ENCODE results near the gene CBFA2T3.

CBFA2T3 gene

DNA sequence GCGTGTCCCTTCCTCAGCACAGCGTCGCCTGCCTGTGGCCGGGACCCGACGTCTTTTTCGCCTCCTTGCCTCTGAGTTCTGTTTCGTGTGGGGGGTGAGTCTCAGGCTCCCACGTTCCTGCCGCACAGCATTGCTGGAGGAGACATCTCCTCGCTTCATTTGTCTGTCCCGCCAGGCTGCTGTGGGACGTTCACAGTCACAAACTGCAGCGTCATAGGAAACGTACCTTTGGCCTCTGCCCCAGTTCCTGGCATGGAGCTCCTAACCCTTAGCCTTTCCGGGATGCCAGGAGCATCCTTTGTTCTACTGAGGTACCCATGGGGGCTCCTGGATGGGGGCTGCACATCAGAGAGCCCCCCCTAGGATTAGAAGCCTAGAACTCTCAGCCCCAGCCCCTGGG, 18.2 kb upstream of the CBFA2T3 start:
- no peak for DNase-seq

DNA sequence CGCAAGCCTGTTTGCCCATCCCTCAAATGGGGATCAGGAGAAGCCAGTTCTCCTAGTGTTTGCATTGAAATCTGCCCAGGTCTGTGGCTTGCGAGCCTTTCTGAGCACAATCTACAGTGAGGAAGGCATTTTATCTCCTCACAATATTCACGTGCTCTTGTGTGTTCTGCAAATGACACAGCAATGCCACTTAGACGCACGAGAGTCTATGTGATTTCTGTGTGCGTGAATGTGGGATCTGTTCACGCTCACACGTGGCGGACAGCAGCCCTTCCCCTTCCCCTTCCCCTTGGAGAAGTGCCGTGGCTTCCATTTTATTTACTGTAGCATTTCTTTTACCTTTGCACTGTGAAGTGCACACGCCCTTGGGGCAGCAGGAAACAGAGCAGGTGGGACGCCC, 17.7 kb upstream of the CBFA2T3 start:
- DNase-seq, result no peak

DNA sequence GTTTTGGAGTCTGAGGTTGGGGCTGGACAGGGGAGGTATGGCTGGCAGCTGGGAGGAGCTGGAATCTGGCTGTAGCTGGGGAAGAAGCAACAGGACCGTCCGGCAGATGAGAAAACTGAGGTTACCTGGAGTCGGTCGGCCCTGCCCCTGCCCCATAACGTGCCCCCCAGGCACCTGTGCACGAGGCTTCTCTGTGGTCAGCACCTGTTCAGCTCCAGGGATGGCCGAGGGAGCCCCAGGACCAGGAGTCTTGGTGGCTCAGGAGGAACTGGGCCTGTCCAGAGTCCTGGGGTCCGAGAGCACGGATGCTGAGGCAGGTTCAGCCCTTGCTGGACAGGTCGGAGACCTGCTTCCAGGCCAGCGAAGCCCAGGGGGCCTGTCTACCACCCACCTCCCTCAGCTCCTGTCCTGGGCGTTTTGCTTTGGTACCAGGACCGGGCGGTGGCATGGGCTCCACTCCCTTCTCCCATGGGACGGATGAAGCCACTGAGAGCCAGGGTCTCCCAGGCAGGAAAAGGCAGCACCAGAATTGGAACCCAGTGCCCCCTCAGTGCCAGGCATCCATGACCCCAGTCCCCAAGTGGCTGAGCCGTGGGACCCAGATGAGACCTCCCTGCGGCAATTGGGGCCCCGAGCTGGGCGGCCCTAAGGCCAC, 17.1 kb upstream of the CBFA2T3 start:
- DNase-seq, result no peak

DNA sequence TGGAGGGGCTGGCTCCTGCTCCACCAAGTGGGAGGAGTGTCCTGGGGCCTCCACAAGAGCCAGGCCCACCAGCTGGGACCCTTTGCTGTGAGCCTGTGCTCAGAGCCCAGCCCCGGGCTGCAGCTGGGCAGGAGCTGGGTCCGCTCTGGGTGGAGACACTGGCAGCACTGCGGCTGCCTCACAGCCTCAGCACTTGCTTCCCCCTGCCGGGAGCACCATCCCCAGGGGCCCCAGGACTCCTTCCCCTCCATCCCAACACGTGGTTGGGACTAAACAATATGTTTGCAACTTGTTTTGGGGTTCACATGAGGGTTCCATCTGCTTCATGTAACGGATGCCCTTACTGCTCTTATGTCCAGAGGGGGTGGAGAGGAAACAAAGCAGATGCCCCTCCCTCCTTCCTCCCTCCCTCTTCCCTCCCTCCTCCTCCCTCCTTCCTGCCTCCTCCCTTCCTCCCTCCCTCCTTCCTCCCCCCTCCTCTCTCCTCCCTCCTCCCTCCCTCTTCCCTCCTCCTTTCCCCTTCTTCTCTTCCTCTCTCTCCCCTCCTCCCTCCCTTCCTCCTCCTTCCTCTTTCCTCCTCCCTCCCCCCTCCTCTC, 16.3 kb upstream of the CBFA2T3 start:
- peak; percentile 21 for DNase-seq

DNA sequence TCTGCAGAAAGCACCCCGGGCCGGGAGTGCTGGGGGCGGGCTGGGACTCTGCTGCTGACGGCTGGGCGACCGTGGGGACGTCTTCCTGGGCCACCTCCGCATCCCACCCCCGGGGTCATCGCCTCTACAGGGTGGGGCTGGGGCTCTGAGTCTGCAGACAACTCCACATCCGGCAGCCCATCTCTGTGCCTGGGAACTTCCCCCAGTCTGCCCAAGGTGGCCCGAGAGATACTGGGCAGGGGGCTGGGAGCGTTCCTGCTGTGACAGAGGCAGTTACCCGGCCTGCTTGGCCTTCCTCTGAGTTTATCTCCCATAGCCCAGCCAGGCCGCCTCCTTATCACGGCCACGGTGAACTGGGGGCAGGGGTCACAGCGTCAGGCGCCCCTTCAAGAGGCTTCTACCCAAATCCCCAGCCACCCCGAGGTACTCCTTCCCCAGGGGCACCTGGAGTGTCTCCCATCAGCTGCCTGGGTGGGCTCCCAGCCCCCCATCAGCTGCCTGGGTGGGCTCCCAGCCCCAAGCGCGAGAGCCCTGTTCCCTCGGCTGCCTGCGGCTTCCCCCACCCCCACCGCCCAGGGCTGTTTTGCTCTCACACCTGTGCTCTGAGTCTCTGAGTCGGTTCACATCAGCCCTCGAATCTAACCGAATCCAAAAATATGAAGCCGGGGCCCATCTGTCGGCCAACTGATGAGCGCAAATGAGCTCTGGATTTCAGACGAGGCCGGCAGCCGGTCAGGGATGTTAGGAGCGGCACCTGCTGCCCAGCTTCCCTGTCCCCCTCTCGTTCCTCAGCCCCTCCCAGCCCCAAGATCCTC, 15.6 kb upstream of the CBFA2T3 start:
- DNase-seq, result peak; percentile 10

DNA sequence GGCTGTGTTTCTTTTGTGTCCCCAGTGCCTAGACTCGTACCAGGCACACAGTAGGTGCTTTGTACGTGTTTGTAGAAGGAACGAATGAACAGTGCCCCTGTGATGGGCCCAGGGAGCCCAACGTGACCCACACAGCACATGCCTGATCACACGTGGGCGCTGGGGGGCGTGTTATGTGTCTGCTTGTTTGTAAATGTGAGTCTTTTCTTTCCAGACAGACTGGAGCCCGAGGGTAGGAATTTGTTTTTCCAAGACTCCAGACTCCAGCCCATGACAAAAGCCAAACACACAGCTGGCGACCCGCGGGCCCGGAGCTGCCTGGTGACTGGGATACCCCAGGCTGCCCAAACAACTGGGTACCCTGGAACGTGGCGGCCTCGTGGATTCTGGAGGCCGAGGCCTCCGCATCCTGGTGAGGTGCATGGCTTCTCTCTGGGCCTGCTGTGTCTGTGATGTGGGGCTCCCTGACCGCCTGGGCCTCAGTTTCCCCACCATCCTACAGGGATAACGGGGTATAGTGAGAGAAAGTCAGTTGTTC, 14.9 kb upstream of the CBFA2T3 start:
- DNase-seq, result no peak

DNA sequence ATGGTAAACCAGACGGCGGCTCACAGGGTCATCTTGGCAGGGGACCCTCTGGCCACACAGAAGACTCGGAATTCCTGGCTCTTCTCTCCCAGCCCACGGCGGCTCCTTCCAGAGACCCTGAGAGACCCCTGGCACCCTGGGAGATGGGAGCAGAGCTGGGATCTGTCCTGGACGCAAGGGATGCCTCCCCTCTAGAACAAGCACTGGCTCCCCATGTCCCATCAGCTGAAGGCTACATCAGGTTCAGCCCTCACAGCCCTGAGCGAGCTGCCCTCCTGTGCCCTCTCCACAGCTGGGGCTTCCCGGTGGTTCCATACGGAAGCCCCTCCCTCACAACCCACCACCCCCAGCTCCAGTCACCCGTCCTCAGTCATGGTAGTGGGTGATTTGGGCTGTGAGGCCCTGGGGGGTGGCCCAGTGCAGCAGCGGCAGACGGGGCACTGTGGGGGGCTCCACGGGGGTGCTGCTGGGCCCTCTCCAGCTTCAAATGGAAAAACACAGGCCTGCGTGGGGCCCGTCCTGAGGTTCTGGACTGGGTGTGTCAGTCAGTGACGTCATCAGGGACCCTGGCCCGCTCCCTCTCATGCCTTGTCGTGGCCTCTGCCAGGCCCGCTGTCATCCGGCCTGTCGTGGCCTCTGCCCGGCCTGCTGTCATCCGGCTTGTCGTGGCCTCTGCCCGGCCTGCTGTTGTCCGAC, 13.0 kb upstream of the CBFA2T3 start:
- no peak for DNase-seq

DNA sequence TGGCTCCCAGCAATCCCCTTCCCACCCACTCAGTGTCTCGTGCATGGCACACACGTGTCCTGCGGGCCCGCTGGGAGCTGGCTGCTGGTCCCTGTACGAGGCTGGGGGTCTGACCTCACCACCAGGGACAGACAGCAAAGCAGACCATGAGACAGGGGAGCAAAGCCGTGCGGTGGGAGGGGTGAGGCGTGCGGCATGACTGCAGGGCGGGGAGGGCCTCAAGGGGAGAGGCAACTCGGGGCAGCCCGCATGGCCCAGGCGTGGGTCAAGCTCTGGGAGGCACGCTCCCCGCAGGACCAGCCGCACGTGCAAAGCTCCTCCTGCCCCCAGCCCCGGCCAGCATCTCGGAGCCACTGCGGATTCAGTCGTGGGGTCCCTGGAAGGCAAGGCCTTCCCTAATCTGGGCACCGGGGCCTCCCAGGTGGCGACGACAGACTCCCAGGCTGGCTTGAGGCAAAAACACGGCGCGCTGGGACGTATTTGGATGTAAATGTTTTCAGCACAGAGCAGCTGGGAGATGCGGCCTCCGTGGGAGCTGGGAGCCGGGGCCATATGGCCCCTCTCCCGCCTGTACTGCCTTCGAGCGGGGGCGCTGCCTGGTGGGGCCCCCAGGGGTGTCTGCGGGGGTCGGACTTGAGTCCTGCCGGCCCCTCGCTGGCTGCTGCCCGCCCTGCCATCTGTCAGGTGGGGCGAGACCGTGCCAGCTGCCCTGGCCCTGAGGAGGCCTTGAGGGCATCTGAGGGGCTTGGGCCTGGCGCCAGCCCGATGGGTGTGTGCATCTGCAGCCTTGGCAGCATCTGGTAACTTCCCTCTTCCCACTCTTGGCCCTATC, 12.2 kb upstream of the CBFA2T3 start:
- no peak for DNase-seq

DNA sequence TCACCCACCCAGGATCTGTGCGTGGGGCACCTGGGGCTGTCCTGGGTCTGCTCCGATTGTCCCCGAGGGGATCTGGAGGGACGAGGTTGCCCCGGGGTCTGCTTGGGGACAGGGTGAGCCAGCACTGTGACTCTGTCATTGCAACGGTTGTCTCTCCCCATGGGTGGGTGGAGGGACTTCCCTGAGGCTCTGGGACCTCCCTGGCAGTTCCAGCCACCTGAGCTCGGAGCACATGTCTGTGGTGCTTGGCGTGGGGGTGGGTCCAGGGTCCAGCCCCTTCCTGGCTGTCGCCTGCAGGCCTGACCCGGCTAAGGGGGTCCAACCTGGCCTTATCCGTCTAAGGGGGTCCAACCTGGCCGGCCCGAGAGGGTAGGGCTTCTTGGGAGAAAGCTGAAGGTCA, 8.5 kb upstream of the CBFA2T3 start:
- no peak for DNase-seq

DNA sequence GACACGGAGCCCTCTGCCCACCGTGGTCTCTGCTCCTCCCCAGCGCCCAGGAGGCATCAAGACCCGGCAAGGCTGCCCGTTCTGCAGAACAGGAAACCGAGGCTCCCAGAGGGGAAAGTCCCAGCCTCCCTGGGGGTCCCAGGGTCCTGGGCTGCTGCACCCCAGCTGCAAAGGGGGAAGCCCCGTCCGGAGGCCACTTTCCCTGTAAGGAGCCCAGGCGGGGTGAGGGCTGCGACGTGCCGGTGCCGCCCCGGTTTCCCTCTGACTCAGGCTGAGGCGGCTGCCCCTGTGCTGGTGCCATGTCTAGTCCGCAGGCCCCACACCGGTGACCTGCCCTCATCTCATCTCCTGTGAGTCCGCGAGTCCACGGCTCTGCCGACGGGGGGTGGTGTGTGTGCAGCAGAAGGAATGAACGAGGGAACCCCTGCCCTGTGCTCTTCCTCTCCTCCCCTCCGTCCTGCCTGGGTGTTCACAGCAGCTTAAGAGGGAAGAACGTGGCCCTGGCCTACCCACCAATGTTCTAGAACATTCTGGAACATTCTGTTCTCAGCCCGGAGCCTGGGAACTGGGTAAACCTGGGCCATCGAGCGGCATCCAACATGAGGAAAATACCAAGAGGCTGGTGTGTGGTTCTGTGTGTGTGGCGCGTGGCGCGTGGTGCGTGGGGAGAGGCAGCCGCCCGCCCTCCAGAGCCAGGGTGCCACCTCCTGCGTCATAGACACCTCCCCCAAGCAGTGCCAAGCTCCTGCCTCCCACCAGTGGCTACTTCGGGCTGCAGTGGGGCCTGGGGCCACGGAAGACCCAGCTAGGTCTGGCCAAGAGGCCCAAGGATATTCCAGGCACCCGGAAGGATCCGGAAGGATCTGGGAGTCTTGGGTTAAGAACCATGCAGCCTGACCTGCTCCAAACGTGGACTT, 7.0 kb upstream of the CBFA2T3 start:
- no peak for DNase-seq

DNA sequence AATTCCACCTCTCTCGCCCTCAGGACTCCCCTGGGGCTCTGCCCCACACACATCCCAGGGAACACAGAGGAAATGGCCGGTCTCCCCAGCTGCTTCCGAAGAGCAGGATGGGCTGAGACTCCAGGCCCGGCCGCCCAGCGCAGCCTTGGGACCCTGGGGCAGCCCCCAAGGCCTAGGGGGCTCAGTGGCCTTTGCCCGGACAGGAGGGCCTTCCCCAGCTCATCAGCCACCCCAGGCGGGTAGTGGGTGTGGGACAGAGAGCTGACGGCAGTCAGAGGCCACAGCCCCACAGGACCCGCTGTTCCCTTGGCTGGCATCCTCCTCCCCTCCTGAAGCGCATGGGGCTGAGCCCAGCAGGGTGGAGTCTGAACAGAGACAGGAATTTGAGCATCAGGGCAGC, 6.2 kb upstream of the CBFA2T3 start:
- no peak for DNase-seq

DNA sequence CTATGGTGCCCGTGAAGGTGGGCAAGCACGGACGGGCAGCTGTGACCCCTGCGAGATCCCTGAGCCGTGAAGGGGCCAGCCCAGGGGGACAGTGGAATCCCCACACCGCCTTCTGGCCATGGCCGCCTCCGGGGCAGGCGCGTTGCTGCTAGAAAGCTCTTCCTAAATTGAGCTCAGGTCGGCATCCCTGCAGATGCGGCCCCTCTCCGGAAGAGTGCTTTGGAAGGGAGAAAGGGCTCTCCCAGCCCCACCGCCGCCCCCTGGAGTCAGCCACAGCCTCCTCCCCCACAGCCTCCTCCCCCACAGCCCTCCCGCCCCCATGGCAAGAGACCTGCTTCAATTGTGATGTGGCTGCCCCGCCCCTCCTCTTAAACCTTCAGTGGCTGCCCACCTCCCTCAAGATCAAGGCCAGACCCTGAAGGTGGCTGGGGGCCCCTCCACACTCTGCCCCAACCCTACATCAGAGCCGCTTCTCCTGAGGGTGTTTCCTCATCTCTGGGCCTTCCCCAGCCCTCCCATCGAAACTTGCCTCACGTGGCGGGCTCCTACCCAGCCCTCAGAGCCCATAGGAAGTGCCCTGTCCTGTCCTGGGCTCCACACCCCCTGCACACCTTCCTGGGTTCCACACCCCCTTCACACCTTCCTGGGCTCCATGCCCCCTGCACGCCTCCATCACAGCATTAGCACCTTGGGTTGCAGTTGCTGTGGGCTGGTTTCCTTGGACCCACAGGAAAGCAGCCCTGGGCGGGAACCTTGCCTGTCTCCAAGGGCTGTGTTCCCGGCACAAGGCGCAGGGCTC, 5.5 kb upstream of the CBFA2T3 start:
- DNase-seq, result no peak

DNA sequence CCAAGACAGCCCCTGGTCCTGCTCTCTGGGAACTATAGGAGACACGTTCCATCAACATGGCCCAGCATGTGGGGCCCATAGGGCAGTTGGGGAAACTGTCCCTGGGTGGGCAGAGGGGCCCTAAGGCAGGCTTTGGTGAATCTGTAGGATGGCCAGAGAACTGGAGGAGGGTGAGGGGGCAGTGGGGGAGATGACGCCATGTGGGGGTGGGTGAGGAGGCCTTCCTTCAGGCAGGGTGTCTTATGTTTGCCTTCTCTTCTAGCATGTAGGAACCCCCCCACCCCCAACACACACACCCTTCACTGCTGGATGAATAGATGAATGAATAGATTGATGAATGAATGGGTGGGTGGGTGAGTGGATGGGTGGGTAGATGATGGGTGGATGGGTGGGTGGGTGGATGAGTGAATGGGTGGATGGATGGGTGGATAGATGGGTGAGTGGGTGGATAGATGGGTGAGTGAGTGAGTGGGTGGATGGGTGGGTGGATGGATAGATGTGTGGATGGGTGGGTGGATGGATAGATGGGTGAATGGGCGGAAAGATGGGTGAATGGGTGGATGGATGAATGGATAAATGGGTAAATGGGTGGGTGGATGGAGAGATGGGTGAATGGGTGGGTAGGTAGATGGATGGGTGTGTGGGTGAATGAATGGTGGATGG, 2.5 kb upstream of the CBFA2T3 start:
- no peak for DNase-seq

DNA sequence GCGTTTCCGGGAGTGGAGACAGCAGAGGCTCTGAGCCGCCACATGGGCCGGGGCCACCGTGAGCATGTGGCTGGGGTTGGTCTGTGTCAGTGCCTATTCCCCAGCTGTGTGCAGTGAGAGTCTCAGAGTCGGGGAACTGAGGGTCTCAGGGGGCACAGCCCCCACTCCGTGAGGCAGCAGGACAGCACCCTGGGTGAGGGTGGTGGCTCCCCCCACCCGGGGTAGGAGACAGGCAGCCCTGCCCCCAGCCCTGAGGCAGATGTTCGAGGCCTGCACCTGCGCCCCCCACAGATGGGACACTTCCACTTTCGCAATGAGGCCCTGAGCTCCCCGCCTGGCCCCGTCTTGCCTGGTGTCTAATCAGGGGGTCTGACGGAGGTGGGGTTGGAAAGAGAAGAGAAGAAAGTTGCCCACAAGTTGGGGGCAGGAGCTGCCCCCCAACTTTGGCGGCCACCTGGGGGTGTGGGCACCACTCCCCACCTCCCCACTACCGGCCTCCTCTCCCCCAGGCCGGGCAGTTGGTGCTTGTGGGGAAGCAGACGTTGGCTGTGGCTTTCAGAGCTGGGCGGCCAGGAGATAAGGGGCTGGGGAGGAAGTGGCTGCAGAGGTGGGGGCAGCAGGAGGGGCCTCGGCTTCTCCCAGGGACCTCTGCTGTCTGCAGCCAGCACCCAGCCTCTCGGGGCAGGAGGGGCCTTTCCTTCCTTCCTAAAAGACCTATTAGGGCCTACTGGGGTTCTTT, 1.8 kb upstream of the CBFA2T3 start:
- no peak for DNase-seq

DNA sequence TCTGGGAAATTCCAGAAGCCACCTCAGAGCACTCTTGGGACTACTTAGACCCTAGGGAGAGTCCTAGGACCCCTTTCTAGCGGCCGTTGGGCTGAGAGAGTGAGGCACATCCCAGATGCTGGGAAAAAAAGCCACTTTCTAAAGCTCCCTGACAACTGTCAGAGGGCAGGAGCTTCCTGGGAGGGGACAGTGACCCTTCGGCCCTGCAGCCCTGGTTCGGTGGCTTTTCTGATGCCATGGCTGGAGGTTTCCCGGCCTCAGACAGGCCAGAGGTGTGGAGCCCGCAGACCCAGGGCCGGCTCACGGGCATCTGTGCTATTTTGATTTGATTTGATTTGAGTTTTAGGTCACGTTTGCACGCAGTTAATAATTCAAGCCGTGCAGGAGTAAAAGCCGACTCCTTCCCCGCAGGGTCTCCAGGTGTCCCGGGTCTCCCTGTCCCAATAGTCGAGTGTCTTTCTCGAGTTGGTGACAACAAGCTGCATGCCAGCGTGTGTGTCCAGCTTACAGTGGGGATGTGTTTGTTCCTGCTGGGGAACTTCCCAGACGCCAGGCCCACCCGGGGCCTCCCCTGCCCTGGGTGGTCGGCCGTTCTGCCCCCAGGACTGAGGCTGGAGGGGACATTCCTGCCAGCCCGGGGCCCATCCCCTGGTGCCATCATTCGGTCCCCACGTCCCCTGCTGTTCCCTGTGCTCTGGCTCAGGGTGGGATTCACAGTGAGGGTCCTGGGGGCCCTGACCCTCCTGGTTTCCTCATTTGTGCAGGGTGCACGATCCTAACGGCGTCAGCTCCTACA, 1.0 kb upstream of the CBFA2T3 start:
- no peak for DNase-seq

DNA sequence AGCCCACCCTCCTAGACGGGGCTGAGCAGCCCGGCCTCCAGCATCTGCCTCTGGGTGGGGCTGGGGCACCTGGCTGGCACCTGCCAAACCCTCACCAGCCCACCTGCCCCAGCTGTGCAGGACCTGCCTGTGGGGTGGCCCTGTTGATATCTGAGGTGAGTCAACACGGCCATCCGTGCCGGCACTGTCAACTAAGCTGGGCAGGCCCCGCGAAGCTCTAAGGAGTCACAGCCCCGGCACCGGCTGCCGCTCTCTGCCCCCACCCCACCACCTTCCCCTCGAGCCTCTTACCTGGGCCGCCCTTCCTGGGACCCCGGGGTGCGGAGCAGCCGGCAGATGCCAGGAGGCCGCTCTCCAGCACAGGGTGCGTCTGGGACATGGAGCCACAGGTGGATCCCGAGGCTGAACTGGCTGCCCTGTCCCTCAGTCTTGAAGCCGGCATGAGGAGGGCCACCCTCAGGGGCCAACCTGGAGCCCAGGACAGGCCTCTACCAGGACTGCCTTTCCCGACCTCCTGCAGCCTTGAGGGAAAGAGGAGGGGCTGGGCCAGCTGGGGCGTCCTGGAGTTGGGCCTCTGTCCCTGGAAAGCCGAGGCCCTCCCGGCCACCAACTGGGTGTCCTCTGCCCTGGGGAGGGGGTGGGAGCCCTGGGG, 515 bp downstream of the CBFA2T3 start:
- DNase-seq, result no peak

DNA sequence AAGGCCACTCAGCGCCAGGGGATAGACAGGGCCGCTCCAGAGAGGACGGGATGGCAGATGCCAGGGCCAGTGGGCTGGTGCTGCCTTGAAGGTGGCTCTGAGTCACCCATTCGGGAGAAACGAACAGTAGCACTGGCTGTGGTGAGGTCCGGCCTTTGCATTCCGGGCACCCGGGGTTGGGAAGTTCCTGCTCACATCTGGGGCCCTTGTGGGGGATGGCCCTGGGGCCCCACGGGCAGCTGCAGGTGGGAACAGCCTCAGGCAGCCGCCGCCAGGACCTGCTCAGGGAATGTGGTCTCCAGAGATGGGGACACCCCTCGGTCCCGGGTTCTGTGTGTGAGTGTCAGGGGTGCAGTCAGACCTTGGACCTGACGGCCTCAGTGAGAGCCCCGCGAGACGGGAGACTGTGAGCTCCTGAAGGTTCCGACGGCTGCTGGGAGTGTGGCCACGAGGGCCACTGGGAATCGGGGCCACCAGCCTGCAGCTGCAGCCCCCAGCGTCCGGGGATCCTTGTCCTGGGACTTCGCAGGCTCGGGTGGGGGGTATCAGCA, 1.4 kb downstream of the CBFA2T3 start:
- DNase-seq, result no peak

DNA sequence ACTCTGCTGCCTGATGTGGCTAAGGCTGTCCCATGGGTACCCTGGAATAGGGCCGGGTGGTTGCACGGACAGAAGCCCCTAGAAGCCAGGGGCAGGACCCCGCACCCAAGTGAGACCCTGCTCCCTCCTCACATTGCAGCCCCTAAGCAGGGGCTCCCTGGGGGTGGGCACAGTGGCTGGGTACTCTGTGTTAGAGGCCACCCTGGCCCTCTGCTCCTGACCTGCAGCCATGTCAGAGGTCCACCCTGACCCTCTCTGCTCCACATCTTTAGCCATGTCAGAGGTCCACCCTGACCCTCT, 2.1 kb downstream of the CBFA2T3 start:
- no peak for DNase-seq

All from CD4-positive, alpha-beta T cell treated with Interleukin-6 for 4 hours (primary cell).